NCI-H774 (cell line): ENCODE results near the gene TMEM178A.
A peak's percentile ranks its signal among the peaks of the same experiment; 100 is the strongest.
"Not testable (repeated sequence)": the region's sequence is repeated elsewhere in the genome, so short reads cannot be mapped to it uniquely, and the experiment has no call there.

Source experiments
- DNase-seq: peaks from one replicate; lab custom pipeline; 2025; lab: John Stamatoyannopoulos, UW

TMEM178A gene

GRCh38 chr2:39715822-39716221 is 50.1 kb downstream of the TMEM178A start:
- no peak for DNase-seq

- no peak for DNase-seq
Measured at GRCh38 chr2:39717067-39717466, 51.4 kb downstream of the TMEM178A start.

GRCh38 chr2:39718483-39718882 is 52.8 kb downstream of the TMEM178A start:
- DNase-seq = no peak

- no peak for DNase-seq
Measured at GRCh38 chr2:39719317-39719716, 53.6 kb downstream of the TMEM178A start.

GRCh38 chr2:39720970-39721369 is 55.3 kb downstream of the TMEM178A start:
- no peak for DNase-seq

GRCh38 chr2:39723497-39723896 is 57.8 kb downstream of the TMEM178A start:
- DNase-seq = no peak

- DNase-seq = no peak
Measured at GRCh38 chr2:39723946-39724827, 58.5 kb downstream of the TMEM178A start.

- no peak for DNase-seq
Measured at GRCh38 chr2:39724828-39725144, 59.1 kb downstream of the TMEM178A start.

- no peak for DNase-seq
Measured at GRCh38 chr2:39725401-39725800, 59.7 kb downstream of the TMEM178A start.

- not testable (repeated sequence) for DNase-seq
Measured at GRCh38 chr2:39728085-39728484, 62.4 kb downstream of the TMEM178A start.

GRCh38 chr2:39728941-39729351 is 63.2 kb downstream of the TMEM178A start:
- DNase-seq = peak; percentile 16

GRCh38 chr2:39730276-39730675 is 64.6 kb downstream of the TMEM178A start:
- DNase-seq = no peak

- peak; percentile 33 for DNase-seq
Measured at GRCh38 chr2:39730685-39731302, 65.1 kb downstream of the TMEM178A start.

- DNase-seq = no peak
Measured at GRCh38 chr2:39731546-39731945, 65.8 kb downstream of the TMEM178A start.

- DNase-seq = no peak
Measured at GRCh38 chr2:39732482-39732881, 66.8 kb downstream of the TMEM178A start.

GRCh38 chr2:39733070-39733674 is 67.5 kb downstream of the TMEM178A start:
- DNase-seq = no peak

- DNase-seq = no peak
Measured at GRCh38 chr2:39734445-39734844, 68.7 kb downstream of the TMEM178A start.

GRCh38 chr2:39735648-39736047 is 69.9 kb downstream of the TMEM178A start:
- no peak for DNase-seq

- DNase-seq = no peak
Measured at GRCh38 chr2:39736640-39737039, 70.9 kb downstream of the TMEM178A start.

GRCh38 chr2:39737661-39738060 is 71.9 kb downstream of the TMEM178A start:
- DNase-seq = no peak

GRCh38 chr2:39738936-39739335 is 73.2 kb downstream of the TMEM178A start:
- no peak for DNase-seq

GRCh38 chr2:39739386-39739785 is 73.7 kb downstream of the TMEM178A start:
- DNase-seq = no peak

- no peak for DNase-seq
Measured at GRCh38 chr2:39741871-39742270, 76.2 kb downstream of the TMEM178A start.
